RWPE1 (cell line): ENCODE data around the gene ABCD3.

Experiments used
- CTCF ChIA-PET: fragments of 350-600 bp; sonication (Branson Sonifier 250); formaldehyde crosslinking; extraction: SDS; loops from one replicate; lab custom pipeline; 2021; lab: Yijun Ruan, JAX
- POLR2A ChIA-PET: fragments of 400-600 bp; formaldehyde crosslinking; extraction: SDS; loops from one replicate; lab custom pipeline; 2020; ENCODE audit warnings: antibody characterized with exemption; ENCODE audit not compliant: low non-redundant PET; lab: Yijun Ruan, JAX
- DNase-seq: peaks from one replicate; pipeline ENCODE4 v3.0.0; 2012; ENCODE audit warnings: low spot score
- H3K27ac ChIP-seq: fragments of 450-650 bp; 2 replicates; pipeline ENCODE4 v1.5.1; 2017
- TF ChIP-seq, protein P1 (sequence below): fragments of 450-650 bp; conservative IDR thresholded peaks from 2 replicates; pipeline ENCODE4 v1.5.1; 2017; ENCODE audit warnings: low read depth, mild to moderate bottlenecking

Gene ABCD3

DNA sequence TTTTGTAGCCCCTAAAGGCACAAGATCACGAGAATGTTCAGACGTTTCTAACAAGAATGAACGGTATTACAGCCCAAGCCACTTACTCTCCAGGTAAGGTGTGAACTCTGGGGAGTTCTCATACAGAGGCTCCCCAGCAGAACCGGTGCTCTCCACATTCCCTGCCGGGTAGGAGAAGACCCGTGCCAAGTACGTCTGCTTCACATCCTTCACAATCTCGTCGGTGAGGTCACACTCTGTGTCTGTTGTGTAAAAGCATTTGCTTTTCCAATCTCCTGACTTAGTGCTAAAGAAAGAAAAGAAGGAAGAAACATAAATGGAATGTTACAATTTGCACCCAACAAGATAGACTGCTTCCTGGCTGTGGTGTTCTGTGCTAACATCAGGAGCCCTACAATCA is 117.7 kb downstream of the ABCD3 start:
- peak overlapping the region; percentile 56 for H3K27ac ChIP-seq
- no peak for DNase-seq
- ChIA-PET POLR2A (no interaction called here), CTCF (no interaction called here)
- TF ChIP-seq, protein P1, sequence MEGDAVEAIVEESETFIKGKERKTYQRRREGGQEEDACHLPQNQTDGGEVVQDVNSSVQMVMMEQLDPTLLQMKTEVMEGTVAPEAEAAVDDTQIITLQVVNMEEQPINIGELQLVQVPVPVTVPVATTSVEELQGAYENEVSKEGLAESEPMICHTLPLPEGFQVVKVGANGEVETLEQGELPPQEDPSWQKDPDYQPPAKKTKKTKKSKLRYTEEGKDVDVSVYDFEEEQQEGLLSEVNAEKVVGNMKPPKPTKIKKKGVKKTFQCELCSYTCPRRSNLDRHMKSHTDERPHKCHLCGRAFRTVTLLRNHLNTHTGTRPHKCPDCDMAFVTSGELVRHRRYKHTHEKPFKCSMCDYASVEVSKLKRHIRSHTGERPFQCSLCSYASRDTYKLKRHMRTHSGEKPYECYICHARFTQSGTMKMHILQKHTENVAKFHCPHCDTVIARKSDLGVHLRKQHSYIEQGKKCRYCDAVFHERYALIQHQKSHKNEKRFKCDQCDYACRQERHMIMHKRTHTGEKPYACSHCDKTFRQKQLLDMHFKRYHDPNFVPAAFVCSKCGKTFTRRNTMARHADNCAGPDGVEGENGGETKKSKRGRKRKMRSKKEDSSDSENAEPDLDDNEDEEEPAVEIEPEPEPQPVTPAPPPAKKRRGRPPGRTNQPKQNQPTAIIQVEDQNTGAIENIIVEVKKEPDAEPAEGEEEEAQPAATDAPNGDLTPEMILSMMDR, result no peak

GRCh38 chr1:94537254-94537653 is 119.1 kb downstream of the ABCD3 start:
- no peak for DNase-seq
- ChIA-PET POLR2A (no interaction called here), CTCF (interaction anchor here (0.7 kb wide), 1 partner anchor 90 kb away, joined by 3 read pairs; no protein-coding TSS in a partner anchor)

GRCh38 chr1:94538243-94538827 is 120.1 kb downstream of the ABCD3 start:
- peak overlapping the region; percentile 71 for H3K27ac ChIP-seq
- ChIA-PET POLR2A (no interaction called here), CTCF (no interaction called here)
- DNase-seq, result no peak
- TF ChIP-seq, protein P1, result no peak

More at GRCh38 chr1:94537254-94537653, 119.1 kb downstream of the ABCD3 start:
- peak overlapping the region; percentile 58 for H3K27ac ChIP-seq
- TF ChIP-seq, protein P1, result no peak

DNA sequence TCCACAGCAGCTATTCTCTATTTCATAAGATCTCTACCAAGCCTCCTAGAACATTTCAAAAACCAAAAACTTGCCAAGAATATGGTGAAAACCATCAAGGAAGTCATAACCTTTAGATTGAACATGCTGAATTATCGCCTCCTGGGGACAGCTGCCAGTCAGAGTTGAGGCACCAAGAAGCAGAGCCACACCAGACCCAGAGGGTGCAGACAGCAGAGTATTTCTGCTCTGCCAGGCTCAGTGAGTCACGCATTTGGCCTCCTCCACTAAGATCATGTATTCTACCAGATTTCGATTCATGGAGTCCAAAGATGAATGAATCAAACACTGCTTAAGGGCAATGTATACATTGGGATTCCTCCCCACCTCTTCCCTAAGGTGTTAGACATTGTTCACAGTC is 121.3 kb downstream of the ABCD3 start:
- TF ChIP-seq, protein P1, result no peak
- DNase-seq, result no peak
- CTCF ChIA-PET, result no interaction called here
- peak overlapping the region; percentile 60 for H3K27ac ChIP-seq
- POLR2A ChIA-PET, result no interaction called here

DNA sequence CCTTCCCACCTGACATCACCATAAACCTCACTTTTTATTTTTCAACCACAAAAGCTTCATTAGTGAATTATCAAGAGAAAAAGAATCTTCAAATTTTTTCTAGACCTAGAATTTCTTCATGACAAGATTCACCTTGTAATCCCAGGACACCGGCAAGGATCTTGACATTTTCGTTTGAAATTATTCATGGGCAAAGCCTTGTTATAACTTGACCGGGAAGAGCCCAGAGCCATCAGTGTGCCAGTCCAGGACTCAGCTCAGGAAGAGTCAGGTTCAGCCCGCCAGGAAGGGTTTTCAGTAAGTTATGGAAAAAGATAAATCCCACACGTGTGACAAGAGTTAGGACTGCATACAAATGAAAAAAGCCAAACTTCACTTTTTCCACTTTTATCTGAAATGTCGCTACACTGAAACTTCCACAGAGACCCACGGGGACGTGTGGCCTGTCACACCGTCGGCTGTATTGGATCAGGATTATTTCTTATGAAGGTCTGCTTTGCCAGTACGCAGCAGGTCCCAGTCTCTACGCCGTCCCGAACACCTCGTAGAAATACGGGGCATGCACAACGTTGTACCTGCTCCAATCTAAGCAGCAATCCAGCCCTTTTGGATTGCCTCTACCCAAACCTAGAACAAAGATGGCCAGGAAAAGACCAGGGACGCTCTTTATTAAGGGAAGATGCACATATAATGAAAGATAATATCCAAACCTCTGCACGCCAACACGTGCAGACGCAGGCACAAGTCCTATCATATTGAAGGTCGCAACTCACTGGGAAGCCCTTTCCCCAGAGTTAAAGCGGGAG is 122.5 kb downstream of the ABCD3 start:
- TF ChIP-seq, protein P1, result no peak
- CTCF ChIA-PET, result interaction anchor here (0.5 to 1.3 kb wide), 3 partner anchors 17 to 202 kb away, joined by 3 to 5 read pairs (median 5); no protein-coding TSS in a partner anchor
- no peak for DNase-seq
- POLR2A ChIA-PET, result no interaction called here
- peak overlapping the region; percentile 97 for H3K27ac ChIP-seq

- DNase-seq, result peak; percentile 93
- TF ChIP-seq, protein P1, result no peak
- H3K27ac ChIP-seq, result peak within 1 kb of the TSS; percentile 97
- ChIA-PET POLR2A (interaction anchor here (0.6 to 1.1 kb wide), 5 partner anchors 10 to 314 kb away, joined by 3 to 5 read pairs (median 4); no protein-coding TSS in a partner anchor), CTCF (interaction anchor here (0.5 to 1.3 kb wide), 2 partner anchors 20 to 201 kb away, joined by 5 read pairs; no protein-coding TSS in a partner anchor)
Measured at GRCh38 chr1:94541246-94542087, 123.3 kb downstream of the ABCD3 start, which contains the start of gene F3. Gene F3 (minus strand): TSS chr1:94541759. CDS start chr1:94541636, 123 bp downstream.
